Adipocyte (in vitro differentiated cells): Measurements from ENCODE around the gene SYCN.

Source experiments
- DNase-seq: peaks from one replicate; pipeline ENCODE4 v3.0.0-alpha.2; 2015; ENCODE audit warnings: low read depth
- H3K27me3 ChIP-seq: replicated peaks from 2 replicates; pipeline ENCODE4 v1.7.0; 2013; ENCODE audit warnings: mild to moderate bottlenecking, low read length, moderate library complexity; ENCODE audit not compliant: control insufficient read depth, insufficient read depth
- H3K36me3 ChIP-seq: 2 replicates; pipeline ENCODE4 v1.7.0; 2013; ENCODE audit warnings: low read length, mild to moderate bottlenecking, moderate library complexity; ENCODE audit not compliant: control insufficient read depth, insufficient read depth, severe bottlenecking
- H3K4me1 ChIP-seq: 2 replicates; pipeline ENCODE4 v1.7.0; 2013; ENCODE audit warnings: mild to moderate bottlenecking, low read length, moderate library complexity; ENCODE audit not compliant: control insufficient read depth, insufficient read depth
- H3K4me3 ChIP-seq: 2 replicates; pipeline ENCODE4 v1.7.0; 2013; ENCODE audit warnings: mild to moderate bottlenecking, low read length, moderate library complexity
- H3K9ac ChIP-seq: 2 replicates; pipeline ENCODE4 v1.7.0; 2013; ENCODE audit warnings: mild to moderate bottlenecking, low read length, moderate library complexity
- H3K9me3 ChIP-seq: 2 replicates; pipeline ENCODE4 v1.7.0; 2013; ENCODE audit warnings: mild to moderate bottlenecking, low read length, moderate library complexity; ENCODE audit not compliant: control insufficient read depth

The SYCN gene

GRCh38 chr19:39202998-39203355 is 1.1 kb downstream of the SYCN start:
- Histone ChIP-seq H3K4me1 (peaks cover 4% of the 10 kb centered on the region), H3K9ac (no peak overlapping the region), H3K4me3 (no peak overlapping the region), H3K36me3 (no peaks in the 10 kb centered on the region), H3K9me3 (no peaks in the 10 kb centered on the region), H3K27me3 (peaks cover 45% of the 10 kb centered on the region)
- no peak for DNase-seq

GRCh38 chr19:39200803-39201115 is 3.3 kb downstream of the SYCN start:
- no peak for DNase-seq
- Histone ChIP-seq H3K36me3 (no peaks in the 10 kb centered on the region), H3K4me1 (peaks cover 7% of the 10 kb centered on the region), H3K9me3 (no peaks in the 10 kb centered on the region), H3K9ac (no peak overlapping the region), H3K27me3 (peaks cover 54% of the 10 kb centered on the region), H3K4me3 (no peak overlapping the region)

- Histone ChIP-seq H3K9me3 (no peaks in the 10 kb centered on the region), H3K27me3 (peaks cover 55% of the 10 kb centered on the region), H3K4me1 (peaks cover 4% of the 10 kb centered on the region), H3K4me3 (no peak overlapping the region), H3K36me3 (no peaks in the 10 kb centered on the region), H3K9ac (no peak overlapping the region)
- DNase-seq: no peak
These were observed 3.8 kb downstream of the SYCN start for GRCh38 chr19:39200066-39200802.

- Histone ChIP-seq H3K4me1 (peaks cover 3% of the 10 kb centered on the region), H3K9ac (no peak overlapping the region), H3K36me3 (no peaks in the 10 kb centered on the region), H3K4me3 (no peak overlapping the region), H3K9me3 (no peaks in the 10 kb centered on the region), H3K27me3 (peaks cover 57% of the 10 kb centered on the region)
- DNase-seq: peak; percentile 52
These were observed 5.0 kb downstream of the SYCN start for GRCh38 chr19:39199025-39199424.

GRCh38 chr19:39197808-39198207 is 6.3 kb downstream of the SYCN start:
- DNase-seq: no peak
- H3K36me3 ChIP-seq: no peaks in the 10 kb centered on the region
- no peaks in the 10 kb centered on the region for H3K9me3 ChIP-seq
- peaks cover 3% of the 10 kb centered on the region for H3K4me1 ChIP-seq
- peaks cover 51% of the 10 kb centered on the region for H3K27me3 ChIP-seq
- no peak overlapping the region for H3K9ac ChIP-seq
- H3K4me3 ChIP-seq: no peak overlapping the region

GRCh38 chr19:39196860-39197562 is 7.1 kb downstream of the SYCN start, which contains the start of gene NCCRP1:
Gene NCCRP1, plus strand, starts transcription at chr19:39196964. Its CDS starts 19 bp downstream, at chr19:39196983.
- Histone ChIP-seq H3K36me3 (no peaks in the 10 kb centered on the region), H3K9me3 (no peaks in the 10 kb centered on the region), H3K9ac (no peak within 1 kb of the TSS), H3K27me3 (peaks cover 47% of the 10 kb centered on the region), H3K4me3 (no peak within 1 kb of the TSS), H3K4me1 (peaks cover 3% of the 10 kb centered on the region)
- peak; percentile 7 for DNase-seq

- no peak overlapping the region for H3K4me3 ChIP-seq
- DNase-seq: no peak
- peaks cover 3% of the 10 kb centered on the region for H3K4me1 ChIP-seq
- H3K36me3 ChIP-seq: no peaks in the 10 kb centered on the region
- H3K9me3 ChIP-seq: no peaks in the 10 kb centered on the region
- peaks cover 41% of the 10 kb centered on the region for H3K27me3 ChIP-seq
- H3K9ac ChIP-seq: no peak overlapping the region
These were observed 7.7 kb downstream of the SYCN start for GRCh38 chr19:39196320-39196719.

GRCh38 chr19:39195755-39196154 is 8.3 kb downstream of the SYCN start:
- no peak for DNase-seq
- Histone ChIP-seq H3K9ac (no peak overlapping the region), H3K36me3 (no peaks in the 10 kb centered on the region), H3K4me3 (no peak overlapping the region), H3K27me3 (peaks cover 45% of the 10 kb centered on the region), H3K9me3 (no peaks in the 10 kb centered on the region), H3K4me1 (peaks cover 3% of the 10 kb centered on the region)

GRCh38 chr19:39194832-39195542 is 9.1 kb downstream of the SYCN start:
- H3K4me3 ChIP-seq: no peak overlapping the region
- no peaks in the 10 kb centered on the region for H3K9me3 ChIP-seq
- H3K36me3 ChIP-seq: no peaks in the 10 kb centered on the region
- DNase-seq: no peak
- peaks cover 44% of the 10 kb centered on the region for H3K27me3 ChIP-seq
- H3K9ac ChIP-seq: no peak overlapping the region
- peaks cover 3% of the 10 kb centered on the region for H3K4me1 ChIP-seq

- H3K27me3 ChIP-seq: peaks cover 48% of the 10 kb centered on the region
- no peak overlapping the region for H3K4me3 ChIP-seq
- peaks cover 3% of the 10 kb centered on the region for H3K4me1 ChIP-seq
- H3K9ac ChIP-seq: no peak overlapping the region
- H3K36me3 ChIP-seq: no peaks in the 10 kb centered on the region
- no peak for DNase-seq
- H3K9me3 ChIP-seq: no peaks in the 10 kb centered on the region
These were observed 10.3 kb downstream of the SYCN start for GRCh38 chr19:39193803-39194202.

- Histone ChIP-seq H3K4me1 (peaks cover 3% of the 10 kb centered on the region), H3K4me3 (no peak overlapping the region)
These were observed 11.2 kb downstream of the SYCN start for GRCh38 chr19:39192846-39193245.

More at GRCh38 chr19:39192846-39193245, 11.2 kb downstream of the SYCN start:
- DNase-seq: no peak
- Histone ChIP-seq H3K36me3 (no peaks in the 10 kb centered on the region), H3K27me3 (peaks cover 51% of the 10 kb centered on the region), H3K9ac (no peak overlapping the region), H3K9me3 (no peaks in the 10 kb centered on the region)
